Hippocampal formation (tissue), 2 donors: Measurements from ENCODE around the gene VPS37D.
"Not testable (repeated sequence)": the region's sequence is repeated elsewhere in the genome, so short reads cannot be mapped to it uniquely, and the experiment has no call there.

Experiments used
- DNase-seq, 2 donors: peaks; one replicate each; lab custom pipeline; 2025; lab: John Stamatoyannopoulos, UW

Gene VPS37D

DNA sequence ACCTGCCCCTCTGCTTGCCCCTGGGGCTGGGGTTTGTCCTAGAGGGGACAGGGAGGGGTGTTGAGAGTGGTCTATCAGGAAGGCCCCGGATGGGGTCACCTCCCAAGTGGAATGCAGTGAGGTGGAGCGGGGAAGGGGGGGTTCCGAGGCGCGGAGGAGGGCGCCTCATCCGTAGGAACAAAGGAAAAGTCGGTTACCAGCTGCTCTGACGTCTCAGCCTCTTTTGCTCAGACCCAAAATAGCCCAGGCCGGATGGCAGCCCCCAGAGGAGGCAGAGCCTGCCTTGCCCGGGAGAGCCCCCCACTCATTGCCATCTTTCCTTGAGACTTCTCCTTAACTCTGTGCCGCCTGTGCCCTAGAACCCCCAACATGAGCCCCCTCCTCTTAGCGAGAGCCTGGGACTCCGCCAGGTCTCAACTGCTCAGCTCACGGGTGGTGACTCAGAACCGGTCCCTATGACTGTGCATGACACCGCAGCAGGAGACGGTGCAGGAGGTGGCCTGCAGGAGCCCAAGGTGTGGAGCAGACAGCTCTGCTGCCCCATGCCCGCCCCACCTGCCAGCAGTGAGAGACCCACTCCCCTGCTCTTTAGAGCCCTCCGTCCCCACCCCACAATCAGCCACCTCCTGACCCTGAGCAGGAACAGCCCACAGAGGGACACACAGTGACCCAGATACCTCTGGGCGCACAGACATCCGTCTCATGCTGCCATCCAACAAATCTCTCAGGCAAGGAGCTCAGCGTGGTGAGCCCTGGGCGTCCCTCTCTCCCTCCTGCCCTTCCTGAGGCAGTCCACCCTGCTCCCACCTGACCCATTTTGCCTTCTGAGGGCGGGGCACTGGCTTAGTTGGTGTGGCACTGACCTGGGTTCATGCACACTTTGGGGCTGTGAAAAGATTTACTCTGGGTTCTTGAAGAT, 38.8 kb downstream of the VPS37D start:
- DNase-seq, result no peak

DNA sequence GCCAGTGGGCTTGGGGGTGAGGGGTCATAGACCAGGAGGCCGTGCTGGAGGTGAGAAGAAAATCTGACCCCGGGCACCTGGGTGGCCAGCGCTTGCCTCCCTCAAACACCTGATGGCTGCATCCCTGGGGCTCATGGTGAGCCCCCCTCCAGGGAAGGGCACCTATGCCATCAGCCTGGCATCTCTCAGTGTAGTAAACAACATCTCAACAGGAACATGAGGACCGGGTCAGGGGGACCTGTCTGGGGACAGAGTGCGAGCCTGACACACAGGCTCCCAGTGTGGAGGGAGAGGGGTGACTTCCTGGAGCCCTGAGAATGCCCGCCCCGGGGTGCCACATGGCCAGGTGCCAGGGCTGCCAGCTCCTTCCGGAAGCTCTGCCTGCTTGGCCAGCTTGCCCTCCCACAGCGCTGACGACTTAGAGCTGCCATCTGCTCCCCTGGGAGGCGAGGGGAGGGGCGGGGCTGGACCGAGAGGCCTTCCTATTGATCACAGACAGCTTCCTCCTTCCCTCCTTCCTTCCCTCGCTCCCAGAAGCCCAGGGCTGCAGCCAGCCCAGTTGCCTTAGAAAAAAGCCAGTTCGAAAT, 39.5 kb downstream of the VPS37D start:
- DNase-seq, result peak; percentile 20 to 26

DNA sequence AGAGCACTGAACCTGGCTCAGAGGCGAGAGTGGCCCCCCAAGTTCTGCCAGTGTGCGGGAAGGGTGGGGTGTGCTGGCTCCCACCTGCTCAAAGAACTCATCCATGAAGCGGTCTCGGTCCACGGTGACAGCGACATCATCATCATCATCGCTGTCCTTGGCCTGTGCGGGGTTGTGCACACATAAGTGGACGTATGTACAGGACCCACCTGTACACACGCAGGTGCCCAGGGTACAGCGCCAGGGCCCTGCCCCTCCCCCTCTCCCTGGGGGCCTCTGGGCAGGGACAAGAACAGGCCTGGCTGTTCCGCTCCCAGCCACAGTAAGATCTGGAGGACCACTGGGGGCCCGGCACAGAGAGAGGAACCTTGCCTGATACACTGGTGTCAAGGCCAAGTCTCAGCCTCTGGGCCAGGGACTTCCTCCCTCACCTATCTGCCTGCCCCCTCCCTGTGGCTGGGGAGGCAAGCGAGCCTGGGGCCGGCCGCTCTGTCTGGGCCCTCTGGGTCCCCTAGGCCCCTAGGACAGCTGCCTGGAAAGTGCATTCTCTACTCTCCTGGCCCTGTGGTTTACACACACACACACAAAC, 41.4 kb downstream of the VPS37D start:
- DNase-seq, result no peak

DNA sequence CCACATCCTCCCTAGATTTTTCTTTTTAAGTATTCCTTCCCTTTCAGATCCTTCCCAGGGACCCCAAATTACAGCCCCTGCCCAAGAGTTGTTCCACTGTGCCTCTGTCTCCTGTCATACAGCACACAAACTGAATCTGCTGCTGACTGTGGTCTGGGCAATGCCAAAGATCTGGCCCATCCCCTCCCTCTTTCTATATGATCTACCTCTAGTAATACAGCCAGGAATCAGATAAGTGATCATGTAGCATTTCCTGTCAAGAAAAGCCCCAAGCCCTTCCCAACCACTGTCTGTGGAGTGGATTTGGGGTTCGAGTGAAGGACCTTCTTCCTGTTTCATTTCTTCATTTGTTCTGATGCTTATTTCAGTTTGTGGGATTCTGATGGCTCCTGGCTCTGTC, 45.1 kb downstream of the VPS37D start:
- no peak for DNase-seq

DNA sequence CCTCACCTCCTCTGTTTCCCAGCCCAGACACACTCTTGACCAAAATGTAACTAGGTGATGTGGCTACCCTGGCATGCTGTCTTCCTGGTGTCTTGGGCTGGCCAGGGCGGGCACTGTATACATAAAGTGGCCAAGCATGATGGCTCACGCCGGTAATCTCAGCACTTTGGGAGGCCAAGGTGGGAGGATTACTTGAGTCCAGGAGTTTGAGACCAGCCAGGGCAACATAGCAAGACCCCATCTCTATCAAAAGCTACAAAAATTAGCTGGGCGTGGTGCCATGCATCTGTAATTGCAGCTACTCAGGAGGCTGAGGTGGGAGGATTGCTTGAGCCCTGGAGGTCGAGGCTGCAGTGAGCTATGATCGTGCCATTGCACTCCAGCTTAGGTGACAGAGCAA, 45.7 kb downstream of the VPS37D start:
- not testable (repeated sequence) for DNase-seq

DNA sequence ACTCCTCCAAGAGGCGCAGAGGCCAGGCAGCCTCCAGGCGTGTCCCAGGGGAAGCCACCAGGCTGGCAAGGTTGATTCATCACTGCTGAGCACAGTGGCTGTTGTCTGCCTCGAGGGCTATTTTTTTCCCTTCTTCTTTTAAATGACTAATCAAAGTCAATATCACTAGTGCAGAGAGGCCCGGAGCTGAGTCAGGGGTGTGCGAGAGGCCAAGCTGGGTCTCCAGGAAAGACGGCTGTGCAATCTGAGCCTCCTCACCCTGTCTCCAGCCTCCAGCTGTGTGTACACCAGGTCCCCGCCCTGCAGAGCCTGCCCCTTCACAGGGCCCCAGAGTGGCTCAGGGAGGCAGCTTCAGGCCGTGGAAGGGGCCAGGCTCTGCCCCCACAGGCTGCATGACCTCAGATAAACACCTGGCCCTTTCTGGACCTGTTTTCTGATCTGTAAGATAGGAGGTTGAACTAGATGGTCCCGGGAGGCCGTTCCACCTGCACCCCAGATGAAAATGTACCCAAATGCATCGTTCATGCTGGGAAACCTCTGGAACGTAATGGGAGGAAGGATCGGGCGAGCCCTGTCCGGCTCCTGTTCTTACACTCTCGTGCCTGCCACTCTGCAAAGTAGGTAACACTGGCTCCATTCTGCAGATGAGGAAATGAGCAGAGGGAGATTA, 48.2 kb downstream of the VPS37D start:
- no peak for DNase-seq

DNA sequence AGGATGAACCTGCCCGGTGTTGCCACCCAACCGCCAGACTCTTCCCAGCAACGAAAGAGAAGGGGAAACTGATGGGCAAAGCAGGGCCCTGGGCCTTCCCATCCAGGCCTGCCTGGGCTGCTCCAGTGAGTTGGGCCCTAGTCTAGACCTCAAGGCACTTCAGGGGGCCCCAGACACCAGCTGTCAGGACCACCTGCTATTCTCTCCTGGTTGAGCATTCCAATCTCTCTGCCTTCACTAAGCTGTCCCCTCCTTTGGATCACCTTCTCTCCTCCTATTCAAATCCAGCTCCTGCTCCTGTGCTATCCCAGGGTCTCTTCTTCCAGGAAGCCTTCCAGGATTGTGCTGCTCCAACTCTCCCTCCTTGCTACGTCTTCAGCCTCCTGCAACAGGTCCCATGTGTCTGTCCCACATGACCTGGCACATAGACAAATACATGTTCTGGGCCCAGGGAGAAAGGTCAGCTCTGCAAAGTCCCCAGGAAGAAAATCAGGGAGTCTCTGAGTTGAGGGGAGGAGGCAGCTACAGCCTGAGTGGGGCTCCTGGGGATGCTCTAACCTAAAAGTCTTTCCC, 48.8 kb downstream of the VPS37D start:
- no peak for DNase-seq

DNA sequence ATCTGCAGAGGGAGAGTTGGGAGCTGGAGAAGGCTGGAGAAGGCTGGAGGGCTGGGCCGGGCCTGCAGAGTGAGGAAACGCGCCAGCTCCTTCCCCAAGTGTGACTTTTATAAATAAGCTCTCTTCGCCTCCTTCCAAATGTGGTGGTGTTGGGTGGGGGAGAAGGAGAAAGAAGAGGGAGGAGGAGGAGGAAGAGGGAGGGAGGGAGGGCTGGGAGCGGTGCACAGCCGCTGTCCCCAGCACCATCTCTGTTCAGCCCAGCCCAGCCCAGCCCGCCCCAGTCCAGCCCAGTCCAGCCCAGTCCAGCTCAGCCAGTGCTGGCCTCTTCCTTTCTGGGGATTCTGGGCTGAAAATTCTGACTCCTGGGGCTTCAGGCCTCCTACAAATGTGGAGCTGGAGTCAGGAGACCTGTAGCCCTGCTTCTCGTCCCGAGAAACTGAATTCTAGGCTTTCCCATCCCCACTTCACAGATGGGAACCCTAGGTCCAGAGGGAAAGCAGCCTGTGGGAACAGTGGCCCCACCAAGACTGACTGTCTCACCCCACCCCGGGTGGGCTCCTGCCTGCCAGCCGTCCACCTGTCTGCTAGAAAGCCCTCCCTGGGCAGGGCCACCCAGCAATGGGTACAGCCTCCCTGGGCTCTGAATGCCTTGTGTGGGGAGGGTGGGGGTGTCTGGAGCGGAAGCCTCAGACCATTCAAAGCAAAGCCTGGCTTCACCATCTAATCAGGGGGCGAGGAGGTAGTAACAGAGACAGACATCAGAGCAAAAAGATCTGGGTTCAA, 49.6 kb downstream of the VPS37D start:
- DNase-seq, result peak in 1 of 2 donors; percentile 33

DNA sequence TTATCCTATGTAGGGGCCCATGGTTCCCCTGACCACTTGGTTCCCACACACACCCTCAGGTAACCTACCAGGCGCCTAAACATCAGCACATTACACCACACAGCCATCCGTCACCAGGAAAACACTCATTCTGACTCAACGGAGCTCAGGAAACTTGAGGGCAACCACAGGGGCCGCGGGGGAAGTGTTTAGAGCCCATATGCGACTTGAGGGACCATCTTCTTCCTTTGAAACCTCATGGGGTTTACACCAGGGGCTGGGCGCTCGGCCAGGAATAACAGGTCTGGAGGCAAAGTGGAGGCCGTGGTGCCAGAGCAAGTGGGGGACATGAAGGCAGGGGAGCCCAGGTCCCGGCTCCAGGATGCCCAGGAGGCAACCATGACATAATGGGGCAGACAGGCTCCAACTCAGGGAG, 50.4 kb downstream of the VPS37D start:
- DNase-seq, result no peak

DNA sequence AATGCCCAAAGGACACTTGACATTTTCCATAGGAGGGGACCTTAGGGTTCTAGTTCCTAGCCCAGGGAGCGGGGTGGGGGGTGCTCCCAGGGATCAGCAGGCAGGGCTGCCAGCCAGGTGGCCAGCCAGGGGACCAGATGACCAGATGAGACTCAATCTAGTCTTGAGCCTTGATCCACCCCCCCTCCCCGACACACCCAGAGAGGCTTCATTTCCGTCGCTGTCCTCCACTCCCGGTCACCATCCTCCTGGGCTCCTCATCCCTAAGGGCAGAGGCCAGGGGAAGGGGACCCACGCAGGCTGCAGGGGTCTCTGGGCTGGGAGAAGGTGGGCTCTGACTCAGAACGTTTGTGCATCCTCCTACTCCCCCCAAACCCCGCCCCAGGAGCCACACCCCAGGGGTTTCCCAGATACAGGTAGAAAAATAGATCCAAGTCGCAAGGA, 50.8 kb downstream of the VPS37D start:
- no peak for DNase-seq

DNA sequence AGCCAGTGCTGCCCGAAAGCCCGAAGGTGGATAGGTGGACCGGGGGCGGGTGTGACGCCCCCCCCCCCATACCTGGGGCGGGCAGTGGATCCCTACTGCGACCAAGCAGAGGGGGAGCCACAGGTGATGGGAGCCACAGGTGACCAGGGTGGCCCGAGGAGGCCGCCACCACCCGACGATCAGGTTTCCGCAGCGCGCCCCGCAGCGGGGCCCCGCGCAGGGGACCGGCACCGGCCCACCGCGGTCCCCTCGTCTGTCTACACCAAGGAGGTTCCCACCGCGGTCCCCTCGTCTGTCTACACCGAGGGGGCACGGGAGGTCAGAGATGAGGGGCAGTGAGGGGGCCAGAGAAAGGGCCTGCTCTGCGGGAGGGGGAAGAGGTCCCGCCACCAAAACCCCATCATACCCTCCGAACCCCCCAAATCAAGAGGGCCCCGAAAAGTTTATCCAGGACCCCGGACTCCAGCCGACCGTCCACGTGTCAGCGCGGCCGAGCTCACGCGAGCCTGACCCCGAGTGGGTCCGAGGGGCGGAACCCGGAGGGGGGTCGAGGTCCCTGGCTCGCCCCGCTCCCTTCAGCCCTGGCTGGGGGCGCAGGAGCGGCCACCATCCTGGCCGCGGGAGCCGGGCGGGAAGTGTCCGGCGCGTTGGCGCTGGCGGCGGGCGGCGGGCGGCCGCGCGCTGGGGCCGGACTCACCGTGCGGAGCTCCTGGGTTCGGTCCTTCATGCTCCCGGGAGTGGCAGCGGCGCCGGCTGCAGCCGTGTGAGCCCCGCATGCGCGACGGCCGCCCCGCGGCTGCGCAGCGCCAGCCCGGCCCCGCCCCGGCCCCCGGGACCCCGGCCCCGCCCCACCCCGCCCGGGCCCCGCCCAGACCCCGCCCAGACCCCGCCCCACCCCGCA, 51.5 kb downstream of the VPS37D start, which contains the start of gene STX1A:
Gene STX1A (minus strand): TSS at position 765 of the 901 bp plus-strand sequence. CDS start 38 bp downstream, at position 727.
- DNase-seq, result peak in 1 of 2 donors; percentile 69

DNA sequence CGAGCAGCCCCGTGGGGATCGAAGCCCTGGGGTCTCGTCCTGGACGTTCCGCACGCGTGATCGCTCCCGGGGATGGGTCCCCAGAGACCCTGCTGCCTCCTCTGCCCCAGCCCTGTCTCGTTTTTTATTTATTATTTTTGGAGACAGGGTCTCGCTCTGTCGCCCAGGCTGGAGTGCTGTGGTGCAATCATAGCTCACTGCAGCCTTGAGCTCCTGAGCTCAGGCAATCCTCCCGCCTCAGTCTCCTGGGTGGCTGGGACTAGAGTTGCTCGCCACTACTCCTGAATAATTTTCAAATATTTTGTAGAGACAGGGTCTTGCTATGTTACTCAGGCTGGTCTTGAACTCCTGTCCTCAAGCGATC, 52.2 kb downstream of the VPS37D start:
- no peak for DNase-seq

DNA sequence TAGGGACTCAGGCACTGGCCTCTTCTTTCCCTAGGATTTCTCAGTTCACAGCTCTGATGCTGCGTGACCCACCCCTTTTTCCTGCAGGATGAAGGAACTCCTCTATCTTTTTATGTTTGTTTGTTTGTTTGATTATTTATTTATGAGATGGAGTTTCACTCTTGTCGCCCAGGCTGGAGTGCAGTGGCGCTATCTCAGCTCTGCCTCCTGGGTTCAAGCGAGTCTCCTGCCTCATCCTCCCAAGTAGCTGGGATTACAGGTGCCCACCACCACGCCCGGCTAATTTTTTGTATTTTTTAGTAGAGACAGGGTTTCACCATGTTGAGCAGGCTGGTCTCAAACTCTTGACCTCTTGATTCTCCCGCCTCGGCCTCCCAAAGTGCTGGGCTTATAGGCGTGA, 52.8 kb downstream of the VPS37D start:
- not testable (repeated sequence) for DNase-seq

DNA sequence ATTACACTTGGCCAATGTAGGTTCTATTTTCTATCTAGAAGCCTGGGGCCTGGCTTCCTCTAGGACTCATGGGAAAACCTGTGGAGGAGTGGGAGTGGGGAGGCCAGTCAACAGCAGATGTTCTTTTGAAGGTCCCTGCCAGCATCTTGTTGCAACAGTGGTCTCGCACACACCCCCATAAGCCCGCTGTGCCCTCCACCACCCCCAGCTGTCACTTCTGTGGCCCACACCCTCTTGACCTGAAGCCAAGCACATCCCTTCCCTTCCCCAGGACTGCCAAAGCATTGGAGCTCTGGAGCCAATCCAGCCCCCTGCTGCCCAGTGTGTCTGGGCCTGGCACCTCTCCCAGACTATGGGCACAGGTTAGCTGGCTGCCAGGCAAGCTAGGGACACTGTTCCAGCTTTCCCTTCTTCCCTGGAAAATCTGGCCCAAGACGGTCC, 53.8 kb downstream of the VPS37D start:
- DNase-seq, result peak; percentile 41 to 42
